A673 (cell line): Measurements from ENCODE around the gene CSHL1.
"Not testable (repeated sequence)": the region's sequence is repeated elsewhere in the genome, so short reads cannot be mapped to it uniquely, and the experiment has no call there.

Experiments
- EZH2 ChIP-seq: fragments of 200-600 bp; sonication (generic); IDR thresholded peaks from 2 replicates; pipeline ENCODE4 v1.6.1; 2017; ENCODE audit warnings: borderline replicate concordance, low read depth, mild to moderate bottlenecking, mixed read lengths, antibody characterized with exemption, low read length; ENCODE audit not compliant: poor library complexity, severe bottlenecking
- TF ChIP-seq, protein P1 (sequence below): fragments of 300-800, 200-600 bp; sonication (generic); conservative IDR thresholded peaks from 2 replicates; pipeline ENCODE4 v1.5.1; 2017; ENCODE audit warnings: low read depth, mild to moderate bottlenecking, antibody characterized with exemption, low read length, moderate library complexity, mixed read lengths

DNA sequence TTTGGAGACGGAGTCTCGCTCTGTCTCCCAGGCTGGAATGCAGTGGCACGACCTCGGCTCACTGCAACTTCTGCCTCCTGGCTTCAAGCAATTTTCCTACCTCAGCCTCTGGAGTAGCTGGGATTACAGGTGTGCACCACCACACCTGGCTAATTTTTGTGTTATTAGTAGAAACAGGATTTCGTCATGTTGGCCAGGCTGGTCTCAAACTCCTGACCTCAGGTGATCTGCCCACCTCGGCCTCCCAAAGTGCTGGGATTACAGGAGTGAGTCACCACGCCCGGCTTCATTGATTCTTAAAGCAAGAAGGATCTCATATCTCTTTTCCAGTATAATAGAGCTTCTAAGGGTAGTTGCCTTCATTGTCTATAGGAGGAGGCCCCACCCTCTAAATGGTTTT is 6.3 kb downstream of the CSHL1 start:
- TF ChIP-seq, protein P1, sequence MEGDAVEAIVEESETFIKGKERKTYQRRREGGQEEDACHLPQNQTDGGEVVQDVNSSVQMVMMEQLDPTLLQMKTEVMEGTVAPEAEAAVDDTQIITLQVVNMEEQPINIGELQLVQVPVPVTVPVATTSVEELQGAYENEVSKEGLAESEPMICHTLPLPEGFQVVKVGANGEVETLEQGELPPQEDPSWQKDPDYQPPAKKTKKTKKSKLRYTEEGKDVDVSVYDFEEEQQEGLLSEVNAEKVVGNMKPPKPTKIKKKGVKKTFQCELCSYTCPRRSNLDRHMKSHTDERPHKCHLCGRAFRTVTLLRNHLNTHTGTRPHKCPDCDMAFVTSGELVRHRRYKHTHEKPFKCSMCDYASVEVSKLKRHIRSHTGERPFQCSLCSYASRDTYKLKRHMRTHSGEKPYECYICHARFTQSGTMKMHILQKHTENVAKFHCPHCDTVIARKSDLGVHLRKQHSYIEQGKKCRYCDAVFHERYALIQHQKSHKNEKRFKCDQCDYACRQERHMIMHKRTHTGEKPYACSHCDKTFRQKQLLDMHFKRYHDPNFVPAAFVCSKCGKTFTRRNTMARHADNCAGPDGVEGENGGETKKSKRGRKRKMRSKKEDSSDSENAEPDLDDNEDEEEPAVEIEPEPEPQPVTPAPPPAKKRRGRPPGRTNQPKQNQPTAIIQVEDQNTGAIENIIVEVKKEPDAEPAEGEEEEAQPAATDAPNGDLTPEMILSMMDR: not testable (repeated sequence)
- not testable (repeated sequence) for TF ChIP-seq EZH2
